Upper lobe of left lung (tissue), 6 donors: Measurements from ENCODE around the gene TIGD1. TPM values are rescaled to one million over a fixed set of nuclear protein-coding genes. Genes with fewer than 3 reads are reported as not detected.

ENCODE experiments used
- ATAC-seq, 2 donors: fragments of 200-7000 bp; cut with Tn5 transposase; one replicate each; pipeline ENCODE4 v1.9.1; 2022; ENCODE audit warnings: mild to moderate bottlenecking in 2 of 2, moderate library complexity in 2 of 2; ENCODE audit not compliant: low FRiP score in 2 of 2
- DNase-seq, 2 donors: peaks; one replicate each; pipeline ENCODE4 v3.0.0-alpha.2; 2019 to 2020
- H3K27ac ChIP-seq, 4 donors: fragments of 200-600 bp; sonication (generic); one replicate each; pipeline ENCODE4 v1.5.1; 2016 to 2019
- H3K27me3 ChIP-seq, 4 donors: fragments of 200-600 bp; sonication (generic); one replicate each; pipeline ENCODE4 v1.5.1; 2017 to 2019
- H3K36me3 ChIP-seq, 4 donors: fragments of 200-600 bp; sonication (generic); one replicate each; pipeline ENCODE4 v1.5.1; 2016 to 2019
- H3K4me1 ChIP-seq, 4 donors: fragments of 200-600 bp; sonication (generic); one replicate each; pipeline ENCODE4 v1.5.1; 2018 to 2019
- H3K4me3 ChIP-seq, 4 donors: fragments of 200-600 bp; sonication (generic); one replicate each; pipeline ENCODE4 v1.5.1; 2017 to 2019; ENCODE audit warnings: mild to moderate bottlenecking in 2 of 4, moderate library complexity in 1 of 4
- H3K9me3 ChIP-seq, 4 donors: fragments of 200-600 bp; sonication (generic); one replicate each; pipeline ENCODE4 v1.5.1; 2018 to 2019
- EP300 ChIP-seq, 4 donors: sonication (generic); formaldehyde crosslinking; IDR thresholded peaks; one replicate each; pipeline ENCODE4 v1.5.1; 2017; ENCODE audit warnings: antibody characterized with exemption in 4 of 4, control low read depth in 2 of 4
- POLR2A ChIP-seq, 4 donors: fragments of 450-650 bp; IDR thresholded peaks; one replicate each; pipeline ENCODE4 v1.5.1; 2016 to 2017; ENCODE audit warnings: antibody characterized with exemption in 4 of 4, mild to moderate bottlenecking in 2 of 4
- POLR2AphosphoS5 ChIP-seq, 2 donors: sonication (generic); formaldehyde crosslinking; IDR thresholded peaks; one replicate each; pipeline ENCODE4 v1.5.1; 2017; ENCODE audit warnings: antibody characterized with exemption in 2 of 2
- WGBS, 2 donors: methylation state at CpG; one replicate each; pipeline ENCODE4 v1.1.5; 2017 to 2018; 5-methylcytosine and 5-hydroxymethylcytosine counted together
- total RNA-seq, 6 donors: library from RNA; depleted of rRNA in 4 of 6; stranded (reverse); fragments of >200 nt in 4 of 6; gene quantifications; one replicate each; pipeline versions ENCODE4 v1.1.0 to v1.2.1, GENCODE V29; 2016 to 2021
- TF ChIP-seq, protein P1 (sequence below), 6 experiments: fragments of 450-650 bp in 4 of 6; fragments of 200-600 bp in 2 of 6; sonication (generic) in 2 of 6; IDR thresholded peaks; one replicate each; pipeline ENCODE4 v1.5.1; 2016 to 2019; ENCODE audit warnings: antibody characterized with exemption in 6 of 6
- donor health status: DM: no; HTN: no; CAD: no; lungs with moderate emphysema.
- donor health status: DM: no; HTN: yes; CAD: no; lungs with severe emphysema.

TIGD1 gene
- total RNA-seq, 6 donors from 2014 or later = 2.6 to 12.6 (median 4.4) TPM

DNA sequence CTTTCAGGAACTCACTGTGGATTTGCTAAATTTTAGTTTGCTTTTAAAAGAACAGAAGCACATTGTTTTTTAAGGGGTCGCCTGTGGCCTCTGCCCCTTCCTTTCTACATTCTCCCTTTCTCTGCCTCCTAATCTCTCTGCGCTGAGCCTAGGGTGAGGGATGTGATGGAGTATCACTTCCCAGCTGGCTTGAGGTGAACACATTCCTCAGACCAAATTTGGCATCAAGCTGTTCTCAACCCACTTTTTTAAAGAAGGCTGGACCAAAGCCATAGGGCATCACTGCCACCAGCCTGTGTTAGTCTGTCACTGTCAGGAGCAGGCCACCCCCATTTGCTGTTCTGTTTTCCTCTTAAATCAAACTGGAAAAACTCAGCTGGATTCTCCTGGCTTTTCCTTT, 27.5 kb upstream of the TIGD1 start:
- ATAC-seq (no peak), DNase-seq (no peak)
- TF ChIP-seq EP300 (IDR thresholded peaks at IDR 0.05) (no peak), POLR2A (IDR thresholded peaks at IDR 0.05) (no peak), POLR2AphosphoS5 (IDR thresholded peaks at IDR 0.05) (no peak)
- TF ChIP-seq, protein P1, sequence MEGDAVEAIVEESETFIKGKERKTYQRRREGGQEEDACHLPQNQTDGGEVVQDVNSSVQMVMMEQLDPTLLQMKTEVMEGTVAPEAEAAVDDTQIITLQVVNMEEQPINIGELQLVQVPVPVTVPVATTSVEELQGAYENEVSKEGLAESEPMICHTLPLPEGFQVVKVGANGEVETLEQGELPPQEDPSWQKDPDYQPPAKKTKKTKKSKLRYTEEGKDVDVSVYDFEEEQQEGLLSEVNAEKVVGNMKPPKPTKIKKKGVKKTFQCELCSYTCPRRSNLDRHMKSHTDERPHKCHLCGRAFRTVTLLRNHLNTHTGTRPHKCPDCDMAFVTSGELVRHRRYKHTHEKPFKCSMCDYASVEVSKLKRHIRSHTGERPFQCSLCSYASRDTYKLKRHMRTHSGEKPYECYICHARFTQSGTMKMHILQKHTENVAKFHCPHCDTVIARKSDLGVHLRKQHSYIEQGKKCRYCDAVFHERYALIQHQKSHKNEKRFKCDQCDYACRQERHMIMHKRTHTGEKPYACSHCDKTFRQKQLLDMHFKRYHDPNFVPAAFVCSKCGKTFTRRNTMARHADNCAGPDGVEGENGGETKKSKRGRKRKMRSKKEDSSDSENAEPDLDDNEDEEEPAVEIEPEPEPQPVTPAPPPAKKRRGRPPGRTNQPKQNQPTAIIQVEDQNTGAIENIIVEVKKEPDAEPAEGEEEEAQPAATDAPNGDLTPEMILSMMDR (IDR thresholded peaks at IDR 0.05) = no peak
- peaks cover 5 to 65% (median 29%) of the 10 kb centered on the region in 4 donors for H3K36me3 ChIP-seq
- H3K27me3 ChIP-seq = no peaks in the 10 kb centered on the region
- H3K4me1 ChIP-seq = peaks cover 0 to 6% (median 0%) of the 10 kb centered on the region in 4 donors
- H3K27ac ChIP-seq = no peak overlapping the region
- H3K9me3 ChIP-seq = no peaks in the 10 kb centered on the region
- whole genome bisulfite sequencing, 2 donors = 96% methylated on average over 2 of the region's 2 CpGs
- no peak overlapping the region for H3K4me3 ChIP-seq

DNA sequence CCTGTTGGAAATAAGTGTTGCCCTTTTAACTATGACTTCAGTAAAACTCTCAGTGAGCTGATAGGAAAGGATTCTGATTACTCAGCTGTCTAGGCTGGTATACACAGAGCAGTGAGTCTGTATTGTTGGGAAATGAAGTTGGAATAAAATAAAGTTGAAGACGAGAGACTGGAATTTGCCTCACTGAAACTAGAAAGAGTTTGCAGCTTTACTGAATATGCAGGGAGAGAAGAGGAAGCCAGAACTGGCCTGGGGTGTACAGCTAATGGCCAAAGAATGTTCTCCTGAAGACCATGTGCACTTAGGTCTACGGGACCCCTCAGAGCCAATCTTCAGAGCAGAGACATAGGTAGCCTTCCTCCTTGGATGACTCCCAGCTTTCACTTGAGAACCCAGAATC, 26.6 kb upstream of the TIGD1 start:
- no peak for ATAC-seq
- peaks cover 5 to 71% (median 29%) of the 10 kb centered on the region in 4 donors for H3K36me3 ChIP-seq

DNA sequence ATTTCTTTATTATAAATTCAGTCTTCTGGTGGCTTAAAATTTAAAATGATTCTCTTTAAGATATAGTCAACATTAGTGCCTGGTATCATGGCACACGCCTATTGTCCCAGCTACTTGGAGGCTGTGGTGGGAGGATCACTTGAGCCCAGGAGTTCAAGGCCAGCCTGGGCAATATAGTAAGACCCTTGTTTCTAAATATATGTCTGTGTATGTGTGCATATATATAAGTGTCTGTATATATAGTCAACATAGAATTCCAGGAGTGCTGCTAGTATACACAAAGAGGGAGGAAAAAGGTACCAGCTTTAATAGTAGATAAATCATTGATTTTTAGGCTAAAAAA, 25.0 kb upstream of the TIGD1 start:
- no peaks in the 10 kb centered on the region for H3K27me3 ChIP-seq
- no peak overlapping the region for H3K27ac ChIP-seq
- H3K36me3 ChIP-seq = peaks cover 5 to 69% (median 29%) of the 10 kb centered on the region in 4 donors
- no peaks in the 10 kb centered on the region for H3K9me3 ChIP-seq
- DNase-seq (no peak), ATAC-seq (no peak)
- H3K4me1 ChIP-seq = peaks cover 0 to 6% (median 0%) of the 10 kb centered on the region in 4 donors
- 95 to 100% methylated on average over 1 of the region's 1 CpG for WGBS, 2 donors
- H3K4me3 ChIP-seq = no peak overlapping the region
- no peak for TF ChIP-seq POLR2AphosphoS5 (IDR thresholded peaks at IDR 0.05)
- TF ChIP-seq EP300 (IDR thresholded peaks at IDR 0.05) = no peak
- TF ChIP-seq, protein P1 (IDR thresholded peaks at IDR 0.05) = no peak
- TF ChIP-seq POLR2A (IDR thresholded peaks at IDR 0.05) = no peak

More for the DNA sequence above, 26.6 kb upstream of the TIGD1 start:
- no peak for TF ChIP-seq POLR2AphosphoS5 (IDR thresholded peaks at IDR 0.05)
- no peak for TF ChIP-seq EP300 (IDR thresholded peaks at IDR 0.05)
- no peak for TF ChIP-seq POLR2A (IDR thresholded peaks at IDR 0.05)
- TF ChIP-seq, protein P1 (IDR thresholded peaks at IDR 0.05) = no peak
- peaks cover 0 to 6% (median 0%) of the 10 kb centered on the region in 4 donors for H3K4me1 ChIP-seq
- H3K27ac ChIP-seq = no peak overlapping the region
- DNase-seq = no peak
- H3K9me3 ChIP-seq = no peaks in the 10 kb centered on the region
- H3K4me3 ChIP-seq = no peak overlapping the region
- 89 to 96% methylated on average over 1 to 2 of the region's 2 CpGs for WGBS, 2 donors
- no peaks in the 10 kb centered on the region for H3K27me3 ChIP-seq

DNA sequence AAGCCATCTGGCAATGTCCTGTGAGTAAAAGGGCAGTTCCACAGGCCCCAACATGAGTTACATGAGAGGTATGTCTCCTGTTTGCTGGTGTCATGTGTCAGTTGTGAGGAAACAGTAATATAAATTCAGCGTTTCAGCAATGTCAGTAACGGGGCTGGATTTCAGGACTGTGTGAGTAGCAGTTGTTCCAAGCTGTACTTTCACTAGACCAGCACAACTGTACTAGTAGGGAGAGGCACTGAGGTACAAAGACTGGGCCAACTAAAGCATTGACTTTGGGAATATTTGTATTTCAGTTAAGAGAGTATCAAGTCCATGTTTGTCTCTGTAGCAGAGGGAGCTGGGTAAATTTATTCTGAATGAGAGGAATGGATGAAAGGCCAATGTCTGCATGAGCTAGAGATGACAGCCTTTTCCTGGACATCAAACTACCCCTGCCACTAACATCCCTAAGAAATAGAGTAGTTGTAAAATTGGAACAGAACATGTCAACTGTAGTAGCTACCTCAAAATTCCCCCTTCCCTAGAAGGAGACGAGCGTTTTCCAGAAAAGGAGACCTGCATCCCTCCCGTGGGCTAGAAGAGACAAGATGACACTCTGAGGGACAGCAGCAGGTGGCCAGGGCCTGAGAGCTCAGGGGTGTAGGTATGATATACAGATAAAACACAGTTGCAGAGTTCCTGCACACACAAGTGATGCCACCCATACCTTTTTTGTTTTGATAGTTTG, 24.5 kb upstream of the TIGD1 start:
- H3K27ac ChIP-seq = no peak overlapping the region
- no peaks in the 10 kb centered on the region for H3K9me3 ChIP-seq
- DNase-seq (no peak), ATAC-seq (no peak)
- peaks cover 0 to 6% (median 0%) of the 10 kb centered on the region in 4 donors for H3K4me1 ChIP-seq
- H3K27me3 ChIP-seq = no peaks in the 10 kb centered on the region
- no peak overlapping the region for H3K4me3 ChIP-seq
- TF ChIP-seq POLR2A (IDR thresholded peaks at IDR 0.05) (no peak), POLR2AphosphoS5 (IDR thresholded peaks at IDR 0.05) (no peak), EP300 (IDR thresholded peaks at IDR 0.05) (no peak)
- TF ChIP-seq, protein P1 (IDR thresholded peaks at IDR 0.05) = no peak
- WGBS, 2 donors = 85 to 92% methylated on average over 5 of the region's 5 CpGs
- H3K36me3 ChIP-seq = peaks cover 5 to 72% (median 34%) of the 10 kb centered on the region in 4 donors
